Forelimb muscle (tissue), 1 donor: ENCODE measurements around the gene FKBP1A. TPM values are rescaled to one million over a fixed set of nuclear protein-coding genes. Genes with fewer than 3 reads are reported as not detected.
"Not testable (repeated sequence)": the region's sequence is repeated elsewhere in the genome, so short reads cannot be mapped to it uniquely, and the experiment has no call there.

ENCODE experiments used
- DNase-seq: peaks from one replicate; pipeline ENCODE4 v3.0.0-alpha.2; 2013; ENCODE audit warnings: low read depth
- polyA plus RNA-seq: library from polyadenylated mRNA; unstranded; fragments of 120-200 nt; gene quantifications from one replicate; pipeline ENCODE4 v1.2.1, GENCODE V29; 2013; ENCODE audit not compliant: insufficient read length

The FKBP1A gene
- polyA plus RNA-seq, 1 donor = 240 TPM

- no peak for DNase-seq
Observed at GRCh38 chr20:1364106-1364505, 28.7 kb downstream of the FKBP1A start.

GRCh38 chr20:1363522-1363921, 29.3 kb downstream of the FKBP1A start:
- no peak for DNase-seq

GRCh38 chr20:1362484-1362883, 30.4 kb downstream of the FKBP1A start:
- DNase-seq = no peak

GRCh38 chr20:1360094-1360846, 32.6 kb downstream of the FKBP1A start:
- no peak for DNase-seq

- no peak for DNase-seq
Observed at GRCh38 chr20:1357921-1358671, 34.8 kb downstream of the FKBP1A start.

GRCh38 chr20:1353956-1354355, 38.9 kb downstream of the FKBP1A start:
- DNase-seq = no peak

GRCh38 chr20:1346315-1346969, 46.4 kb downstream of the FKBP1A start:
- DNase-seq = no peak

- no peak for DNase-seq
Observed at GRCh38 chr20:1345756-1346093, 47.1 kb downstream of the FKBP1A start.

GRCh38 chr20:1345030-1345755, 47.7 kb downstream of the FKBP1A start:
- no peak for DNase-seq

- not testable (repeated sequence) for DNase-seq
Observed at GRCh38 chr20:1343446-1344124, 49.3 kb downstream of the FKBP1A start.

GRCh38 chr20:1341561-1342265, 51.1 kb downstream of the FKBP1A start:
- DNase-seq = no peak

GRCh38 chr20:1338801-1339200, 54.1 kb downstream of the FKBP1A start:
- DNase-seq = no peak

GRCh38 chr20:1338096-1338495, 54.8 kb downstream of the FKBP1A start:
- DNase-seq = no peak

GRCh38 chr20:1337441-1337840, 55.4 kb downstream of the FKBP1A start:
- no peak for DNase-seq

- DNase-seq = no peak
Observed at GRCh38 chr20:1336699-1337367, 56.0 kb downstream of the FKBP1A start.

- DNase-seq = no peak
Observed at GRCh38 chr20:1335961-1336698, 56.7 kb downstream of the FKBP1A start.

- DNase-seq = no peak
Observed at GRCh38 chr20:1334761-1335160, 58.1 kb downstream of the FKBP1A start.

- no peak for DNase-seq
Observed at GRCh38 chr20:1334370-1334731, 58.5 kb downstream of the FKBP1A start.

- DNase-seq = no peak
Observed at GRCh38 chr20:1333462-1334369, 59.1 kb downstream of the FKBP1A start.
